IMR-90 (cell line): ENCODE data around the gene PHOX2A. TPM values are rescaled to one million over a fixed set of nuclear protein-coding genes. Genes with fewer than 3 reads are reported as not detected.
A peak's percentile ranks its signal among the peaks of the same experiment; 100 is the strongest.

Experiments
- ATAC-seq: fragments of 200-7000 bp; cut with Tn5 transposase; 2 replicates; pipeline ENCODE4 v1.9.1; 2020; ENCODE audit warnings: low read depth, mild to moderate bottlenecking, moderate library complexity
- BruUV-seq: library from RNA; stranded (reverse); fragments of 400-500 nt; replicated peaks from 2 replicates; lab custom pipeline; 2021; lab: Mats Ljungman, UMichigan
- CTCF ChIA-PET: fragments of 300-600 bp; formaldehyde crosslinking; extraction: SDS; loops from one replicate; lab custom pipeline; 2021; ENCODE audit warnings: antibody characterized with exemption; lab: Yijun Ruan, JAX
- POLR2A ChIA-PET: fragments of 300-600 bp; sonication (Branson Sonifier 250); formaldehyde crosslinking; loops from one replicate; lab custom pipeline; 2022; ENCODE audit warnings: antibody characterized with exemption; ENCODE audit not compliant: unreplicated experiment; lab: Charles Lee
- DNase-seq: peaks from one replicate; pipeline ENCODE4 v3.0.0; 2013
- H2AFZ ChIP-seq: replicated peaks from 2 replicates; pipeline ENCODE3; 2013; ENCODE audit warnings: low read length, mild to moderate bottlenecking; ENCODE audit not compliant: poor library complexity
- H2AK5ac ChIP-seq: 2 replicates; pipeline ENCODE4 v1.6.1; 2013; ENCODE audit warnings: low read depth, low read length, inconsistent platforms
- H2AK9ac ChIP-seq: replicated peaks from 2 replicates; pipeline ENCODE3; 2013; ENCODE audit warnings: mild to moderate bottlenecking, low read depth, low read length, moderate library complexity; ENCODE audit not compliant: poor library complexity
- H2BK120ac ChIP-seq: 2 replicates; pipeline ENCODE4 v1.6.1; 2013; ENCODE audit warnings: low read depth, low read length, inconsistent platforms
- H2BK15ac ChIP-seq: 3 replicates; pipeline ENCODE4 v1.6.1; 2013; ENCODE audit warnings: low read depth, low read length, inconsistent platforms
- H2BK20ac ChIP-seq: 2 replicates; pipeline ENCODE4 v1.6.1; 2013; ENCODE audit warnings: low read depth, mild to moderate bottlenecking, inconsistent platforms, low read length, moderate library complexity
- H2BK5ac ChIP-seq: 2 replicates; pipeline ENCODE4 v1.6.1; 2013; ENCODE audit warnings: mild to moderate bottlenecking, low read depth, low read length, inconsistent platforms; ENCODE audit not compliant: poor library complexity, severe bottlenecking
- H3K14ac ChIP-seq: replicated peaks from 2 replicates; pipeline ENCODE4 v1.6.1; 2013; ENCODE audit warnings: low read depth, low read length, inconsistent platforms
- H3K18ac ChIP-seq: 2 replicates; pipeline ENCODE4 v1.6.1; 2013; ENCODE audit warnings: low read depth, low read length, control low read depth
- H3K23ac ChIP-seq: 2 replicates; pipeline ENCODE4 v1.6.1; 2013; ENCODE audit warnings: low read depth, low read length, inconsistent platforms
- H3K27ac ChIP-seq: 2 replicates; pipeline ENCODE4 v1.5.1; 2013; ENCODE audit warnings: mild to moderate bottlenecking, control low read depth, low read length; ENCODE audit not compliant: insufficient read depth
- H3K27me3 ChIP-seq: 2 replicates; pipeline ENCODE4 v1.6.1; 2013; ENCODE audit warnings: low read length; ENCODE audit not compliant: control insufficient read depth, insufficient read depth
- H3K36me3 ChIP-seq: 2 replicates; pipeline ENCODE4 v1.6.1; 2013; ENCODE audit warnings: low read length, mixed read lengths; ENCODE audit not compliant: control insufficient read depth, insufficient read depth
- H3K4ac ChIP-seq: 2 replicates; pipeline ENCODE4 v1.6.1; 2013; ENCODE audit warnings: low read depth, low read length, inconsistent platforms
- H3K4me1 ChIP-seq: 2 replicates; pipeline ENCODE4 v1.6.1; 2013; ENCODE audit warnings: low read length, mixed read lengths; ENCODE audit not compliant: control insufficient read depth, insufficient read depth
- H3K4me2 ChIP-seq: 2 replicates; pipeline ENCODE4 v1.6.1; 2013; ENCODE audit warnings: low read depth, mild to moderate bottlenecking, control low read depth, low read length, moderate library complexity
- H3K4me3 ChIP-seq: 2 replicates; pipeline ENCODE4 v1.5.1; 2013; ENCODE audit warnings: low read depth, mild to moderate bottlenecking, control low read depth, low read length, moderate library complexity; ENCODE audit not compliant: insufficient read depth
- H3K56ac ChIP-seq: 2 replicates; pipeline ENCODE4 v1.6.1; 2013; ENCODE audit warnings: low read length, inconsistent platforms; ENCODE audit not compliant: insufficient read depth; ENCODE audit errors: extremely low read depth
- H3K79me1 ChIP-seq, 2 experiments: 2 replicates each; pipeline ENCODE4 v1.6.1; 2013; ENCODE audit warnings: low read length in 2 of 2, inconsistent platforms in 1 of 2, low read depth in 1 of 2
- H3K9ac ChIP-seq: 2 replicates; pipeline ENCODE4 v1.6.1; 2013; ENCODE audit warnings: low read depth, low read length, control low read depth
- H3K9me1 ChIP-seq: 2 replicates; pipeline ENCODE4 v1.6.1; 2013; ENCODE audit warnings: low read length, inconsistent platforms; ENCODE audit not compliant: insufficient read depth
- H3K9me3 ChIP-seq: 2 replicates; pipeline ENCODE4 v1.6.1; 2013; ENCODE audit warnings: low read length; ENCODE audit not compliant: control insufficient read depth, insufficient read depth
- H4K20me1 ChIP-seq: 2 replicates; pipeline ENCODE4 v1.6.1; 2013; ENCODE audit warnings: low read length, inconsistent platforms; ENCODE audit not compliant: insufficient read depth
- H4K5ac ChIP-seq: 2 replicates; pipeline ENCODE4 v1.6.1; 2013; ENCODE audit warnings: mild to moderate bottlenecking, low read depth, low read length, control low read depth
- H4K8ac ChIP-seq, 2 experiments: 2 replicates each; pipeline ENCODE4 v1.6.1; 2013; ENCODE audit warnings: low read depth in 2 of 2, low read length in 2 of 2, control low read depth in 1 of 2, inconsistent platforms in 1 of 2
- H4K91ac ChIP-seq: 2 replicates; pipeline ENCODE4 v1.6.1; 2013; ENCODE audit warnings: low read depth, low read length, inconsistent platforms; ENCODE audit not compliant: insufficient read depth
- FOS ChIP-seq: fragments of 150-350 bp; IDR thresholded peaks from 2 replicates; pipeline ENCODE4 v1.6.1; 2016; ENCODE audit warnings: low read depth, low read length
- SMC3 ChIP-seq: fragments of 150-350 bp; IDR thresholded peaks from 2 replicates; pipeline ENCODE4 v1.6.1; 2016; ENCODE audit warnings: low read depth, mild to moderate bottlenecking, antibody characterized with exemption, low read length, moderate library complexity
- WGBS, 2 experiments: methylation state at CpG; one replicate each; pipeline versions ENCODE4 v1.1.5 to v1.1.7; 2013; ENCODE audit warnings: missing lambda C conversion rate in 2 of 2; ENCODE audit not compliant: insufficient read length in 1 of 2; ENCODE audit errors: extremely low coverage in 2 of 2; 5-methylcytosine and 5-hydroxymethylcytosine counted together
- dilution Hi-C: fragments of 300-500 bp; cut with HindIII; formaldehyde crosslinking; loops from one replicate; pipeline ENCODE4 v1.14.3; 2018; ENCODE audit warnings: low sequenced_read_pairs; ENCODE audit not compliant: unreplicated experiment
- in situ Hi-C: fragments of 300-500 bp; cut with MboI; formaldehyde crosslinking; loops from 3 replicates; pipeline ENCODE4 v1.14.3; 2019; ENCODE audit warnings: low sequenced_read_pairs, inconsistent platforms, mixed read lengths
- intact Hi-C: fragments of 100-400 bp; cut with micrococcal nuclease; formaldehyde crosslinking; loops from 2 replicates; pipeline ENCODE4 v1.10.0; 2022
- polyA plus RNA-seq, 3 experiments: library from polyadenylated mRNA; depleted of rRNA; stranded (reverse); fragments of >200 nt; gene quantifications; 2 replicates each; pipeline ENCODE4 v1.2.3, GENCODE V29; 2012; ENCODE audit warnings: low replicate concordance in 1 of 3
- total RNA-seq: library from RNA; depleted of rRNA; stranded (reverse); fragments of >200 nt; gene quantifications from 2 replicates; pipeline ENCODE4 v1.2.3, GENCODE V29; 2012
- TF ChIP-seq, protein P1 (sequence below): fragments of 150-350 bp; IDR thresholded peaks from 2 replicates; pipeline ENCODE4 v1.6.1; 2016; ENCODE audit warnings: low read depth, mild to moderate bottlenecking, low read length, moderate library complexity, borderline replicate concordance
- TF ChIP-seq, protein P2 (sequence below): fragments of 150-350 bp; IDR thresholded peaks from 2 replicates; pipeline ENCODE4 v1.6.1; 2017; ENCODE audit warnings: mild to moderate bottlenecking, antibody characterized with exemption, low read length, low read depth

Gene PHOX2A
- total and polyA plus RNA-seq, 2 of the 4 experiments (the other 2 are of a cell fraction), result not detected

GRCh38 chr11:72280726-72281315 lies 36.8 kb upstream of the PHOX2A start:
- no peak overlapping the region for H4K91ac ChIP-seq
- H3K18ac ChIP-seq, result no peak overlapping the region
- H2BK20ac ChIP-seq, result no peak overlapping the region
- H3K79me1 ChIP-seq, result no peaks in the 10 kb centered on the region
- H3K36me3 ChIP-seq, result no peaks in the 10 kb centered on the region
- no peak overlapping the region for H3K9ac ChIP-seq
- 96% methylated on average over 16 of the region's 24 CpGs; no CpG with 5 or more reads in 1 of the 2 experiments for WGBS, 2 experiments
- intact Hi-C loops, result no loop called here
- H3K27ac ChIP-seq, result no peak overlapping the region
- H3K27me3 ChIP-seq, result peaks cover 6% of the 10 kb centered on the region
- ATAC-seq (no peak), DNase-seq (no peak)
- no peaks in the 10 kb centered on the region for H3K9me1 ChIP-seq
- H4K5ac ChIP-seq, result no peak overlapping the region
- in situ Hi-C loops, result no loop called here
- H2AK9ac ChIP-seq, result no peak overlapping the region
- H3K56ac ChIP-seq, result no peak overlapping the region
- TF ChIP-seq FOS, result no peak
- no peak for TF ChIP-seq SMC3
- TF ChIP-seq, protein P1, sequence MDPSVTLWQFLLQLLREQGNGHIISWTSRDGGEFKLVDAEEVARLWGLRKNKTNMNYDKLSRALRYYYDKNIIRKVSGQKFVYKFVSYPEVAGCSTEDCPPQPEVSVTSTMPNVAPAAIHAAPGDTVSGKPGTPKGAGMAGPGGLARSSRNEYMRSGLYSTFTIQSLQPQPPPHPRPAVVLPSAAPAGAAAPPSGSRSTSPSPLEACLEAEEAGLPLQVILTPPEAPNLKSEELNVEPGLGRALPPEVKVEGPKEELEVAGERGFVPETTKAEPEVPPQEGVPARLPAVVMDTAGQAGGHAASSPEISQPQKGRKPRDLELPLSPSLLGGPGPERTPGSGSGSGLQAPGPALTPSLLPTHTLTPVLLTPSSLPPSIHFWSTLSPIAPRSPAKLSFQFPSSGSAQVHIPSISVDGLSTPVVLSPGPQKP, result no peak
- TF ChIP-seq, protein P2, sequence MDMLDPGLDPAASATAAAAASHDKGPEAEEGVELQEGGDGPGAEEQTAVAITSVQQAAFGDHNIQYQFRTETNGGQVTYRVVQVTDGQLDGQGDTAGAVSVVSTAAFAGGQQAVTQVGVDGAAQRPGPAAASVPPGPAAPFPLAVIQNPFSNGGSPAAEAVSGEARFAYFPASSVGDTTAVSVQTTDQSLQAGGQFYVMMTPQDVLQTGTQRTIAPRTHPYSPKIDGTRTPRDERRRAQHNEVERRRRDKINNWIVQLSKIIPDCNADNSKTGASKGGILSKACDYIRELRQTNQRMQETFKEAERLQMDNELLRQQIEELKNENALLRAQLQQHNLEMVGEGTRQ, result no peak
- H2BK5ac ChIP-seq, result no peak overlapping the region
- H3K4ac ChIP-seq, result no peak overlapping the region
- no peaks in the 10 kb centered on the region for H4K20me1 ChIP-seq
- no peak overlapping the region for H4K8ac ChIP-seq
- dilution Hi-C loops, result no loop called here
- H3K4me2 ChIP-seq, result no peak overlapping the region
- no peak overlapping the region for H2BK15ac ChIP-seq
- H3K4me1 ChIP-seq, result no peaks in the 10 kb centered on the region
- POLR2A ChIA-PET, result no interaction called here
- BruUV-seq, result no TSS peak
- no peak overlapping the region for H3K14ac ChIP-seq
- H3K9me3 ChIP-seq, result 0 out of 2 replicates have a peak, but pooled peaks cover 1% of the 10 kb centered on the region
- CTCF ChIA-PET, result no interaction called here
- no peak overlapping the region for H2AK5ac ChIP-seq
- H3K4me3 ChIP-seq, result no peak overlapping the region
- peak overlapping the region; percentile 14 for H2AFZ ChIP-seq
- no peak overlapping the region for H2BK120ac ChIP-seq
- no peak overlapping the region for H3K23ac ChIP-seq
